Stimulated activated CD8-positive, alpha-beta memory T cell treated with anti-CD3 and anti-CD28 coated beads, Interleukin-2, amount 100 ng/mL, for 1 hour (primary cell): ENCODE measurements around the gene CCNL1.

Experiments
- DNase-seq, 2 donors: peaks; one replicate each; pipeline ENCODE4 v3.0.0-alpha.2; 2020; ENCODE audit warnings: low read depth in 2 of 2

CCNL1 gene

DNA sequence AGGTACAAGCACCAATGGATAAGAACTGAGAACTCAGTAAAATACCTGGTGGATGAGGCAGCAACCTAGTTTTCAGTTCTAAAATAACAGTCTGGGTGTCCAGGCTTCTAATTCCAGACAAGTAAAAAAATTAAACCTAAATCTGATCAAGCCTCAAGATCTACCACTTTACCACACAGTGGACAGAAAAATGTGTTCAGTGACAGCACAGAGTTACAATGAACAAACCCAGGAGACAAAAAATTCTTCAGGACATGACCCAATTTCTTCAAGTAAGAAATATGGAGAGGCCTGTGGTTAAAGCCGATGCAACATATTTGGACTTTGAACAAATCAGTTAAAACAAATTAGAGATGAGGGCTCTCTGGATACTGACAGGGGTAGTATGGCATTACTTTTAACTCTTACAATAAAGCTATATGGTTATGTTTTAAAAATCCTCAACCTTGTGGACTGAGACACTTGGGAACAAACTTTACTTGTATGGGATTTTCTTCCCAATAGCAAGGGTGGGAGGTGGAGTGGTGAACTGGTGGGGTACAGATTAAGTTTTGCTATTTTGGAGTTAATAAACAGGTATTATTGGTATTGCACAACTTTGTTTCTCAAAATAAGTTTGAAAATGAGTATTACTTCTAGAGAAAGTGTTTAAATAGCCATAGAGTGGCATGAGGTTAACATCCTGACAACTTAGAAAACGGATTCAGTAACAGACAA is 14.2 kb downstream of the CCNL1 start:
- DNase-seq, result no peak

DNA sequence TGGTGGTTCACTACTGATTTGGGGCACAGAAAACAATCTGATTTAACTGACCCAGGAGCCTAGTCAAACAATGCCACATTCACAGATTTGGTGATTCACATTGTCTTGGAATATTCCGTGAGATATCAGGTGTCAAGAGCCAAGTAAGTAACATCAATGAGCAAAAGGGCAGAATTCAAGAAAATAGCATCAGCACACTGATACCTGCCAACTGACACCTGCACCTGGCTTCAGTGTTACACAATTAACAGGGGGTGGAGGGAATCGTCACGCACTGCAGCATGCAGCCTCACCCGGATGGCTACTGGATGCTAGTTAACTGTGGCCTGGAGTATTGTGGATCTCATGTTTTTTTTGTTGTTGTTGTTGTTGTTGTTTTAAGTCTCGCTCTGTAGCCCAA is 17.6 kb downstream of the CCNL1 start:
- no peak for DNase-seq

DNA sequence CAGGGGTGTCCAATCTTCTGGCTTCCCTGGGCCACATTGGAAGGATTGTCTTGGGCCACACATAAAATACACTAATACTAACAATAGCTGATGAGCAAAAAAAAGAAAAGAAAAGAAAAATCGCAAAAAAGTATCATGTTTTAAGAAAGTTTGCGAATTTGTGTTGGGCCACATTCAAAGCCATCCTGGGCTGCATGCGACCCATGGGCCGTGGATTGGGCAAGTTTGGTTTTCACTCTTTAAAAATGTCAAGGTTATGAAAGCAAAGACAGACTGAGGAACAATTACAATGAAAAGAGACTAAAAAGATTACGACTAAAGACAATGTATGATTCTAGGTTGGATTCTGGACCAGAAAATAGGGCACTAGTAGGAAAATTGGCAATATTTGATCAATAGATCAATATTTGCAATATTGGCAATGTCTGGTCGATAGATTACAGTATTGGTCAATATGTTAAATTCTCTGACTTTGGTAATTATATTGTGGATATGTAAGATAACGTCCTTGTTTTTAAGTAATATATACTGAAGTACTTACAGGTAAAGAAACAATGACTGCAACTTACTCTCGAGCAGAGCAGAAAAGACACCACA is 19.9 kb downstream of the CCNL1 start:
- no peak for DNase-seq

DNA sequence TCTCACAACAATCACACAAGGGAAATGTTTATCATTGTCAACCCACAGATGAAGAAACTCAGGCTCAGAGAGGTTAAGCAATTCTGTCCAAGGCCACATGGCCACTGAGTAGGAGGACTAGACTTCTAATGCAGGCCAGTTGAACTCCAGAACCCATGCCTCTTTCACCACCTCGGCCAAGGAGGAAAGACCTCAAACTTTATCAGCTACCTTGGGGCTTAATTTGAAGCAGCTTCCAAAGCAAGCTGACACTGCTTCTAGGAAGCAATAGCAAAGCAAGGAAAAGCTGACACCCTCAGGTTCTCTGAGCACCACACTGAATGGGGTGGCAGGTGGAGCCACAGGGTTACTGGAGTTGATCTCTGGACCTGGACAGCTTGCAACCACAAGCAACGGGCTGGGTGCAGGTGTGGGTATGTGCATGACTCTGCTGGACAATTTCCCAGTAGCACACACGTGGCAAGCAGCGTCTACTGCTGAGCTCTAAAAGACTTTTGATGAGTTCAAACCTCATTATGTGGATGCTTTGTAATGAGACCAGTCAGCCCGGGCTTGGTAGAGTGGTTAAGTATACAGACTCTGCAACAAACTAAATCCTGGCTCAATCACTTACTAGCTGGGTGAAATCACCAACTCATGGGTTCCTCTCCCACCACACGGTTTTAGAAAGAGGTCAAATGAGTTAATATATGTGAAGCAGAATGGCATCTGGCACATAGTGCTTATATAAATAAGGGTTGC is 23.1 kb downstream of the CCNL1 start:
- no peak for DNase-seq

DNA sequence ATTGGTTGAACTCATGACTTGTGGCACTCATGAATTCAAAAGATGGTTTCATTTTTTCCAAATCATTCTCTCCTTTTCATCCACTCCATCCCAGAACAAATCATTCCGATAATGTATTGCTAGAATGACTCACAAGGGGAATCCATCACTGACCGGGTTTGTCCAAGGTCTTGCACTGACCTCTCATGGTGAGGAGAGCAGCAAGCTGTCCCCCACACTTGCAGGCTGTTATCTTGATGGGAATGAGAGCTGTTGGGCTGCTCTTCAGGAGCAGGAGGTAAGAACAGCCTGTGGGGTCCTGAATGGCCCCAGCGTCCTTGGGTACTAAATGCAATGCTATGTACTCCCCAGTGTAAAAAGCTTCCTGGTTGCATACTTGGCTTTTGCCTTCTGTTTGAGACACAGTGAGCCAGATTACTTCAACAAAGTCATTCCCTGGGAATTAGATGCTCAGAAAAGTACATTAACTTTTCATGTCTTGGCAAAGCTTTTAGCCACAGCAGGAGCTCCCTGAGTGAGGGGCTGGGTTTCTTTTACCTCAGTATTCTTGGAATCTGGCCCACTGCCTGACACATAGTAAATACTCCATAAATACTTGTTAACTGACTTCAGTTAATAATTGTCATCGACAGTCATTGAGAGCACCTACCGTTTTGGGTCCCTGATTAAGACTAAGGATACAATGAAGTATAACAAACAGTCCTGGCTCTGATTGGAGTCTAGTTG is 24.1 kb downstream of the CCNL1 start:
- no peak for DNase-seq

DNA sequence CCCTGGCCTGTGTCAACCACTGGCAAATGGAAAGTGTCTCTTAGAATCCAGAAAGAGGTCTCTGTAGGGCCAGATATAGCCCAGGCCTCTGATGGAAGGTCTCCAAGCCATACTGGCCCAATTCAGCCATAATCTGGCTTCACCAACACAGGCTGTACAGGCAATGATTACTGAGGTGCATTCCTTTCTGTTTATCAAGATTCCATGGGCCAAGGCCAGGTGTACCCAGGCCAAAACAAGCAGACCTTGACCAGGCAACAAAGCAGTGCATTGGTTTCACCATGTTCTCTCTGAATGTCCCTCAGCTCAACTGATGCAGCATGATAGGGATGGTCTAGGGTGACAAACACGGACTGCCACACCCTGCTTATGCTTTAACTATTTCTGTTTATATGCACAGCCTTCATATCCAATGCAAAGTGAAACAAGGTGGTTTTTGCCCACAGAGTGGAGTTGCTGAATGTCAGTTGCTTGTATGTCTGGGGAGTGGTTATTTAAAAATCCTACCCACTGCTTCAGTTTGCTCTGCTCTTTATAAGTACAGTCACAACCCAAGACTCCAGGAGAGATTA is 25.2 kb downstream of the CCNL1 start:
- no peak for DNase-seq

DNA sequence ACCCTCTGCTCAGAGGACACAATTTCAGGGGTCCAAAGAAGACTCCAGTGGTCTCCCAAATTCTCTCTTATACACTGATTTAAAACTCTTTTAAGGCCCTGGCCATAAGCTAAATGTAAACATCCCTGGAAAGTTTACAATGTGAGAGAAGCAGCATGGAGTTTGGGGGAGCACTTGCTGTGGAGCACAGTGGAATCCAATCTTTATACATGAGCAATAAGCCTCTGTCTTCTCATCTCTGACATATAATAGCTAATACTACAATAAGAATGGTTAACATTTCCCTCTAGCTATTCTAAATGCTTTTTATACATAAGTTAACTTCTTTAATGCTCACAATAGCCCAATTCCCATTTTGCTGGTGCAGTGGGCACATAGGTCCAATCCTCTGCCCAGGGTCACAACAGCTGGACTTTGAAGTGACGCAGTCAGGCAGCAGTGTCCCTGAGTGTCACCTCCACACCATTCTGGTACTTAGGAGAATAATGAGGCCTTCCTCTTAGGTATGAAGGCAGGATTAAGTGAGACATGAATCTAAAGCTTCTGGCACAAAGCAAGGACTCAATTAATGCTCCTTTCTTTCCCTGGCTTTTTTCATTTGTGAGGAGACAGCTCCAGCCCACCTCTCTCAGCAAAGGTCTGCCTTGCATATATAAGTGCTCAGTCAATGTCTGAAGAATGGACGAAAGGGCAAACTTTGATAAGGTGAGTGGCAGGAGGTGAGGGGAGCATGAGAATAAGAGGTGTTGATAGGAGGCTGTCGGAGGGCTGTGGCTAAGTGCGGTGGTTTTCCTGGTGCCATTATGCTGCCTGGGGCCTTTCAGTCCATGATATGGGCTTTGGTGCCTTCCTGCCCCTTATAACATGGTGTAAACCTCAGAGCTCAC is 26.3 kb downstream of the CCNL1 start:
- DNase-seq, result no peak

DNA sequence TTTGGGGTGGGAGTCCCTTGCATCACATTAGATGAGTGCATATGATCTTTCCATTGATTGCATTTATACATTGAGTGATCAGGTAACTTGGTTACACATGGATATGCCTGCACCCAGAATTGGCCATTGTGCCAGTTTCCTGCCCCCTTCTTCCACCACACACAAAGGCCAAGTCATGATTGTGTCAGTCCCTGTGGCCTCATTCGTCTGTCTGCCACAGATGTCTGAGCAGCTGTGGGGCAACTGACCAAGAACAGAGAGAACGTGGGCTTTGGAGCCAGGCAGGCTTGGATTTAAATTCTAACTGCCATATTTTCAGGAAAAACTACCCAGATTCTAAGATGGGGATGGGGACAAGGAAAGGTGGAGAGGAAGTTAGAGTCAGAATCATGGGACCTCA is 27.0 kb downstream of the CCNL1 start:
- DNase-seq, result no peak

DNA sequence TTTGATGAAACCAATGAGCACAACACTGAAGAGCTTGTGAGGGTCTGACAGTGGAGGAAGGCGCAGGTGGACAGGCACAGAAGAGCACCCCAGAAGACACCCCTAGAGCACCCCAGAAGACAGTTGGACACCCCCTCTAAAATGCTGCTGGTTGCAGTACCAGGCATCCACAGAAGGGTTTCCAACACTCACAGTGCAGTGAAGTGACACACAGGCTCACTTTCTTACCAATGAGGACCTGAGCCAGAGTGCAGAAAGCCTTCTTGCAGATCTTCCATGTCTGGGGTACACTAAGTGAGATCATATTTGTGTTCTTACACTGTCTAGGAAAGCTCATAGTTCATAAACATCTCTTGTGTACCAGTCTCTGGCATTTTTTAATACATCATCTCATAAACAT is 27.6 kb downstream of the CCNL1 start:
- no peak for DNase-seq

DNA sequence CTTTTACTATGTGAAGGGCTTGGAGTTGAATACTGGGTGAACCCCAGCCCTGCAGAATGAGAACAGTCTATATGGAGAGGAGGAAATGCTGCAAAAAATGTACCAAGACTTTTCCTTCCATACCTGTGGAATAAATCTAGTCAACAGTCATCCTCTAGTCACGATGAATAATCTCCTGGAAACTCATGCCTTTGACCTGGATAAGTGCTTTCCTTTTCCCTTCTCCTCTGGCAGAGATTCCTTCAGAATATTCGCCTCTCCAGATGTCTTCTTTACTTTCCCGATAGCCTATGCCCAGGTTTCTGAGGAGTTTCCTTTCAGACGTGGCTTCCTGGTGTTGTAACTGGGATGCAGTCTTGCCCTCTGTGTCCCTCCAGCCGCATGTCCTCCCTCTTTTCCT is 28.1 kb downstream of the CCNL1 start:
- DNase-seq, result no peak

DNA sequence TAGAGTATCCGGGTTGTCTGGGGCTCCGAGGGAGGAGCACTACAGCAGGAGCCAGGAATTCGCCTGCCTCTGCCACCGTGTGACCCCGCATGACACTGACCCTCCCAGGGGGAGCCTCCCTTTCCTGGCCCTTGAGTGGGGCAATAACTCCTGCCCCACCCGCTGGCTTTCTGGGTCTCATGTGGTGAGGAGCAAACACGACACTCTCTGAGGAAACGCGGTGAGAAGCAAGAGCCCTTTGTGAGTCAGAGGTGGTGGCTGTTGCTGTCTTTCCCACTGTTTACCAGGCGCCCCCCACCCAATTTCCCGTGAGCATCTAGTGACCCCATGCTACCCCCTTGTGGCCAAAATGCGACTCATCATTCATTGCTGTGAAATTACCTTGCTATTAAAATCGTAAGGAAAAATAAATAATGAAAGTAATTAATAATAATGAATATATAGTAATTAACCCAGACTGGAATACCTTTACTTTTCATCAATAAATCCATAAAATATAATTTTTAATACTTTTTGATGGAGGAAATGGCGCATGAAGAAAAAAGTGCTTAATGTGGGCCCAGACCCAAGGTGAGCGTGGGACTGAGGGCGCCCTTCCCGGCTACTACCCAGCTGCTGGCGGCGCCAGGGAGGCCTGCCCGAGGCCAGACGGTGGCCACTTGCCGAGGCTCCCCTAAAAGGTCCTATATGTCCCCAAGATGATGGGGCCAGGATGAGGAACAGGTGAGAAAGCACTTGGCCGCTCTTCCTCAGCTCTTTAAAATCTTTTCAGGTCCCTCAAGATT is 29.3 kb downstream of the CCNL1 start:
- DNase-seq, result peak; percentile 35 to 41

DNA sequence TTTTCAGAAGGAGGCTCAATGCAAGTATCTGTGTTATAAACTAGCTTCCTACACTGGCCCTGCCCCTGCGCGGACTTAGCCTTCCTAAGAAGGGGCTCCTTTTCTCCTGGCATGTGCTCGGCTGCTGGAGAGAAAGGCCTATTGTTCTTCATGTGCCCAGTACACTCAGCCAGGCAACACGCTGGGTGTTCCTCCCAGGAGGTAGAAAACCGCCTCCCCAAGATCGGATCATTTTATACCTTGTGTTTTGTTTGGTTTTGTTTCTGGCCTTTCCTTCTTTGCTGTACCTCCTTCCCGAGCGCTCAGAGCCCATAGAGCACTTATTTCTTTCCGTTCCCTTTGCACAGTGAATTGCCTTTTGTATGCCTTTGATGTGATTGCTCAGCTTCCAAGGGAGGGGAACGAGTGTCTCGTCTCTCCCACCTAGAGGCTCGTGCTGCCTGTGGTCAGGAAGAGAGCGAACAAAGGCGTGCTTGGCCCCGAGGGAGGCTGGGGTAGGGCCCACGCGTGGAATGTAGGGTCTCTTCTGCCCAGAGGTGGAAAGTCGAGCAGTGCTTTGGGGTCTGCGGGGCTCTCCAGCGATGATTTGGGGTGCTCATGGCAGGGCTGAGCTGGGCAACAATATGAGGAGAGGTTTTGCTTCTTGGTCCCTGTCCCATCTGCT is 30.0 kb downstream of the CCNL1 start:
- DNase-seq, result no peak

DNA sequence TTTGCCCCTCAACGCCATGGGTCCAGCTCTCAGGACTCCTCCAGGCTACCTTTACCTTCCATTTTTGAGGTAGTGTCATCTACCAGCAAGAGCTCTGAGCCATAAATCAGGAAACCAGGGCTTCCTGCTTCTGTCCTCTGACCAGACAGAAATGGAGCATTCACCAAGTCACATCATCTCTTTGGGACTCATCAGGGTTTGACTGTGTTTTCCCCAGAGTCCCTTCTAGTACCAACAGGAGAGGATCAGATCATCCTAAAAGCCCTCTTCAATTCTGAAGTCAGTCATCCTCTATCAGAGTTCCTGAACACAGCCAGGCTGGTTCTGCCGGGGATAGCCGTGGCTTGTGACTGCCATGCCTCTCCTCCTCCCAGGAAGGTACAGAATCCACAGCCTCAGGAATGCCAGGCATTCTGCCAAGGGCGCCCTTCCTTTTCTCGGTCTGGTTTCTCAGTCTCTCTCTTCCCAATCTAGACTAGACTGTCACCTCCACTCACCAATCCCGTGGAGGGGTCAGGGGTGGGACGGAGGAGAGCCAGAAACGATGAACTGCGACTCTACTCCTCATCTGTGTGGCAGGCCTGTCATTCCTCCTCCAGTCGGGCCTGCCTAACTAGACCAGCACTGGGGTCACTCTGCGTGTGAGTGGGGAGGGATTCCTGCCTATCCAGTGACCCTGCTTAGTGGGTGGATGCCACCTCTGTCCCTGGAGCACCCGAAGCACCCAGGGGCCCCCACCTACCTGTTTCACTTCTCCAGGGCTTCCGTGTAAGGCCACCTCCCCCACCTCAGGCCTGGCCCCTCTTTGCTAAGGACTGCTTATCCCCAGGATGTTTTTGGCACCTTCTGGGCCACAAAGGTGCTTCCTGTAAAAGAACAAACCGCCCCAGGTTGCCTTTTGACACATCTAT is 30.9 kb downstream of the CCNL1 start:
- DNase-seq, result no peak

DNA sequence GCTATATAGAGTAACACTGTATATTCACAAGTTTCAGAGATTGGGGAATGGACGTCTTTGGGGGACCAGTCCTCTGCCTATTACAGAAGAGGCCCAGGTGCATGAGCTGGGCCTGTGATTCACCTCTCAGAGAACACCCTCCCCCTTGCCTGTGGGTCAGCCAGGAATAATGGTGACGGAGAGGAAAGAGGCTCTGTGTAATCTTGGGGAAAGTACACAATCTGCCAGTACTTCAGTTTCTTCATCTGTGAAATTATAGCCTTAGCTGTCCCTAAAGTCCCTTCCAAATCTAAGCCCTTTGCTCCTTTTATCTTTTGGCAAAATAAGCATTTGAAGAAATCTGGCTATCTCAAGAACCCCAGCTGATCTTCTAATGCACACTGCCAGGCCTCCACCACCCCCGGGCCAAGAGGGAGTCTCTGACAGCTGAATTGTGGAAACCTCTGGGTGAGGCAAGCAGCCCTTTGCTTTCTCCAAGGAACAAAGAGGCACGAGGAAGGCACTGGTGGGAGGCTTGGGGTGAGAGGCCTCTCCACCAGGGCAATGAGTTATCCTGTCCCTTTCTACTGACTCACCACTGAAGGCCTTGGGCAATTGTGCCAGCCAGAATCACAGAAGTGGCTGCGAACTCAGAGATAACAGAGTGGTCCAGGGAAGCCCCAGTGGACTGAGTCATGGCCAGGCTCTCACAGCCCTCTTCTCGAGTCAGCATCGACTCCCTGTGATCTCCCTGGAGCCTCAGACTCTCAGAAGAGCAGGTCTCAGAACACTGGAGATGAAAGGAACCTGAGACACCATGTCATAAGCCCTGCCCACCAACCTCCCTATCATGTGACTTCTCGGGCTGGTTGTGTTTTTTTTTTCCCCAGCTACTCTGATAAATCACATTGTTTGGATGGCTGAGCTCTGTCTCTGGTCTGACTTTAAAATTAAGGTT is 31.8 kb downstream of the CCNL1 start:
- peak in 1 of 2 donors; percentile 26 for DNase-seq

DNA sequence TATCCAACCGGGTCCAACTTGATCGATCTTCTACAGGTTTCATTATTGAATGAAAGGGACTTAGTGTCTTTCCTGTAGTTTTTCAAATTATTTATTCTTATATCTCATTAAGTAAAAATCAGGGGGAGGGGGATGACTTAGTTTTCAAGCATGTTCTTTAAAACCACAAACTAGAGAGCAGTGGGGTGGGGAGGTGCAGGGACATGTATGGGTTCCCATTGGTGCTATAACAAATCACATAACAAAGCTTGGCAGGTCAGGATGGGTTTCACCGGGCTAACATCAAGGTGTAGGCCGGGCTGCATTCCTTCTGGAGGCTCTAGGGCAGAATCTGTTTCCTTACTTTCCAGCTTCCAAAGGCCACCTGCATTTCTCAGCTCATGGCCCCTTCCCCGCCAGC is 32.7 kb downstream of the CCNL1 start:
- no peak for DNase-seq

DNA sequence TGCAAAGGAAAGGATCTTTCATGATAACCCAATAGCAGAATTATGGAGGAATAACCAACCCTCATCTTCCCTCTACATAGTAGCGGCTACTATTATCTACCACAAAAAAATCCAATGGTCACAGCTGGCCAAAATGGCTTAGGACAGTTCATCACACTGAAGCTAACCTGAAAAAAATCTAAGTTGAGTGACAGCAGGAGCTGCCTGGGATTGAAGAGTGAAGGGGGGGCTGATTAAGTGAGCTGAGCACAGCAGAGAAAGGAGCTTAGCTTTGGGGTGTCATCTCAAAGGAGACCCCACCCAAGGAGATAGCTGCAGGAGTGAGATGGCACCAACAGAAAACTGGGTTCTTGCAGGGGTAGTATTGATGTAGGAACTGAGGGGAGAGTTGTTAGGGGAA is 33.6 kb downstream of the CCNL1 start:
- DNase-seq, result no peak

DNA sequence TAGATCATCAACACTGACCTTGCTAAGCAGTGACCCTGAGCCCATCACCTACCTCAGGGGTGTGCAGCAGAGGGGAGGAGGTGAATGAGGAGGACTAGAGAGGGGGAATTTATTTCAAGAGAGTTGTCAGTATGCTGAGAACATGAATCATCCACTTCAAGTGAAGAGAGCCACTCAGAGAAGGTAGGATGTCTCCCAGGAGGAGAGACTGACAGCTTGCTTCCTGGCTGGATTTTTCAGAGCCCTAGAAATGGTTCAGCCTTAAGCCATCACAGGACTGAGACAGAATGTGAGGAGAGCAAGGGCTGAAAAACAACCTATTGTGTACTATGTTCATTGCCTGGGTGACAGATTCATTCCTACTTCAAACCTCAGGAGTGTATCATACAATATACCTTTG is 34.8 kb downstream of the CCNL1 start:
- no peak for DNase-seq

DNA sequence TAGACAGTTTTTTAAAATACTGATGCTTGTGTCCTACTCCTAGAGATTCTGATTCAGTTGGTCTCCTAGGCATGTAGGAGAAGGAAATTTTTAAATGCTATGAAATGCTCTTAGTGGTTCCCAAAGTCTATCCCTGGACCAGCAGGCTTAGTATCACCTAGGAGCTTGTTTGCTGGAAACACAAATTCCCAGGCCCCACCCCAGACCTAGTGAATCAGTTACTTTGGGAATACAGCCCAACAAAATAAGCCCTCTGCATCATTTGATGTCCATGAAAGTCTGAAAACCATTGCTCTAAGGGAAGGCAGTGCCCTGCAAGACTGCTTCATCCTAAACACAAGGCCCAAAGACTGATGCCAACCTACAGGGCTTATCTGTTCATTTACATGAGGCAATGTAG is 36.3 kb downstream of the CCNL1 start:
- DNase-seq, result no peak
